Left forelimb (tissue), 1 donor: ENCODE data around the gene RAD23A.
"Not testable (repeated sequence)": the region's sequence is repeated elsewhere in the genome, so short reads cannot be mapped to it uniquely, and the experiment has no call there.

Experiments
- DNase-seq: peaks from one replicate; pipeline ENCODE4 v3.0.0-alpha.2; 2018; ENCODE audit warnings: low spot score

RAD23A gene

DNA sequence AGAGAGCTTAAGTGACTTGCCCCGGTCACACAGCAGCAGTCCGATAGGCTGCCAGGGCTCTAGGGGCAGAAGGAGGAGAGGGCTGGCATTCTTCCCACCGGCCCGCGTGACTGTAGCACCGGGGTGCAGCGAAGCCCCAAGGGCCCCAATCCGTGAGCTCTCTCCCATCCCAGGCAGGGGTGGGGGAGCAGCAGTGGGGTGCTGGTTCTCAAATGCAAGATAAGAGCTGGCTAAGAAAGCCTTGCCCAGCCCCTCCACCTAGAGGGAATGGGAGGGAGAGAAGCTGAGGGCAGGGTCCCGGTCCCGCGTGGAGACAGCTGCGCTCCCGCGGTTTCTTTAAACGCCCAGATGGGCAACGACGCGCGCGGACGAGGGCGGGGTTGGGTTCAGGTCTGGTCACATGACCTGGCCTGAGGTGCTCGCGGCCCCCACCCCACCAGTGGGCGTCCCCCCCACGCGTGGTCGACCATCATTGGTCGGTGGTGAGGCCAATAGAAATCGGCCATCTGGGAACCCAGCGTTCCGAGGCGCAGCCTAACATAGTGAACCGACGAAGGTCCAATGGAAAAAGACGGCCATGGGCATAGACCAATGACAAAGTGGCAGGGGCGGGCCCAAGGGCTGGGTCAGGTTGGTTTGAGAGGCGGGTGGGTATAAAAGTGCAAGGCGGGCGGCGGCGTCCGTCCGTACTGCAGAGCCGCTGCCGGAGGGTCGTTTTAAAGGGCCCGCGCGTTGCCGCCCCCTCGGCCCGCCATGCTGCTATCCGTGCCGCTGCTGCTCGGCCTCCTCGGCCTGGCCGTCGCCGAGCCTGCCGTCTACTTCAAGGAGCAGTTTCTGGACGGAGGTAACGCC, 7.5 kb upstream of the RAD23A start, which contains the start of gene CALR:
Gene CALR, plus strand, starts transcription at position 683 of the 852 bp plus-strand sequence. Its CDS starts 71 bp downstream, at position 754.
- peak; percentile 99 for DNase-seq

DNA sequence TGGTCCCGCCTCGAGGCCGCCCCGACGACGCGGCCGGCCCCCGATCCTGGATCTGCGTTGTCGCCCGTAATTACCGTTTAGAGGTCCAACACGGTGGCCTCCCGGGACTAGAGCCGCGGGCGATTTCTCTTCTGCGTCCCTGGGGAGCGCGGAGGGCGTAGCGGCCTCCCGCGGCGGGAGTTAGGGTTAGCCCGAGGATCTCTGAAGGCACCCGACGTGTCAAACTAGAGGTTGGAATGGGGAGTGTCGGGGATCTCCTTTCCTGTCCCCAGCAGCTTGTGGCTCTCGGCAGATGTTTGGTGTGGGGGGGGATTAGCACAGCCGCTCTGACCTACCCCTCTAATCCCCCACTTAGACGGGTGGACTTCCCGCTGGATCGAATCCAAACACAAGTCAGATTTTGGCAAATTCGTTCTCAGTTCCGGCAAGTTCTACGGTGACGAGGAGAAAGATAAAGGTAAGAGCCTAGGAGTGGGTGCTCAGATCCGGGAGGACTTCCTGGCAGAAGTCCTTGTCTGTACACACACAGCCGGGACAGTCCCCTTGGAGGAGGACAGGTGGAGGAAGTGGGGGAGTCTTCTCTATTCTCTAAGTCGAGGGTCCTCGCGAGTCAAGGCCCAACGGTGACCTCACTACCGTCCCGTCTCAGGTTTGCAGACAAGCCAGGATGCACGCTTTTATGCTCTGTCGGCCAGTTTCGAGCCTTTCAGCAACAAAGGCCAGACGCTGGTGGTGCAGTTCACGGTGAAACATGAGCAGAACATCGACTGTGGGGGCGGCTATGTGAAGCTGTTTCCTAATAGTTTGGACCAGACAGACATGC, 6.7 kb upstream of the RAD23A start:
- DNase-seq = no peak

DNA sequence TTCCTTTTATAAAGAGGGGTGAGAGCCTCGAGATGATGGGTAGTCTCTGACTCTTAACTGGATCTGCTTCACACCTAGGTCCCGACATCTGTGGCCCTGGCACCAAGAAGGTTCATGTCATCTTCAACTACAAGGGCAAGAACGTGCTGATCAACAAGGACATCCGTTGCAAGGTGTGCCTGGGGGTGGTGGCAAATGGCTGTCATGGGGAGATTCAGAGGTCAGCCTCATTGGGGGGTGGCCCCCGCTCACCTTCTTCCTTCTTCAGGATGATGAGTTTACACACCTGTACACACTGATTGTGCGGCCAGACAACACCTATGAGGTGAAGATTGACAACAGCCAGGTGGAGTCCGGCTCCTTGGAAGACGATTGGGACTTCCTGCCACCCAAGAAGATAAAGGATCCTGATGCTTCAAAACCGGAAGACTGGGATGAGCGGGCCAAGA, 5.7 kb upstream of the RAD23A start:
- no peak for DNase-seq

DNA sequence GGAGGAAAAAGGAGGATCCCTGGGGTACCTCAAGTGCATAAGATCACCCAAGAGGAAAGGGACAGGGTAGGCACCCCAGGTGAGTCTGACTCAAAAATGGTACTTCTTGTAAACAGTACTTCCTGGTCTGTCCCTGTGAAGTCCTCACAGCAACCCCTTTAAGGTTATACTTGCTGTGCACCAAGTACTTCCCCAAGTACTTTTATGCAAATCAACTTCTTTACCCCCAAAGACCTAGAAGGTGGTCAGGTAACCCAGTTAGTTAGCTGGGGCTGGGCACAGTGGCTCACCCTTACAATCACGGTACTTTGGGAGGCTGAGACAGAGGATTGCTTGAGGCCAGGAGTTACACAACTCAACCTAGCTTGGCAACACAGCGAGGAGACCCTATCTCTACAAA, 4.8 kb upstream of the RAD23A start:
- no peak for DNase-seq

DNA sequence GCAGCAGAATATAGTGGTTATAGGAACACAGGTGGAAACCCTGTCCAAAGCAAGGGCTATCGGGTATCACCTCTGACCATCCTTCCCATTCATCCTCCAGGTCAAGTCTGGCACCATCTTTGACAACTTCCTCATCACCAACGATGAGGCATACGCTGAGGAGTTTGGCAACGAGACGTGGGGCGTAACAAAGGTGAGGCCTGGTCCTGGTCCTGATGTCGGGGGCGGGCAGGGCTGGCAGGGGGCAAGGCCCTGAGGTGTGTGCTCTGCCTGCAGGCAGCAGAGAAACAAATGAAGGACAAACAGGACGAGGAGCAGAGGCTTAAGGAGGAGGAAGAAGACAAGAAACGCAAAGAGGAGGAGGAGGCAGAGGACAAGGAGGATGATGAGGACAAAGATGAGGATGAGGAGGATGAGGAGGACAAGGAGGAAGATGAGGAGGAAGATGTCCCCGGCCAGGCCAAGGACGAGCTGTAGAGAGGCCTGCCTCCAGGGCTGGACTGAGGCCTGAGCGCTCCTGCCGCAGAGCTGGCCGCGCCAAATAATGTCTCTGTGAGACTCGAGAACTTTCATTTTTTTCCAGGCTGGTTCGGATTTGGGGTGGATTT, 2.1 kb upstream of the RAD23A start:
- no peak for DNase-seq

DNA sequence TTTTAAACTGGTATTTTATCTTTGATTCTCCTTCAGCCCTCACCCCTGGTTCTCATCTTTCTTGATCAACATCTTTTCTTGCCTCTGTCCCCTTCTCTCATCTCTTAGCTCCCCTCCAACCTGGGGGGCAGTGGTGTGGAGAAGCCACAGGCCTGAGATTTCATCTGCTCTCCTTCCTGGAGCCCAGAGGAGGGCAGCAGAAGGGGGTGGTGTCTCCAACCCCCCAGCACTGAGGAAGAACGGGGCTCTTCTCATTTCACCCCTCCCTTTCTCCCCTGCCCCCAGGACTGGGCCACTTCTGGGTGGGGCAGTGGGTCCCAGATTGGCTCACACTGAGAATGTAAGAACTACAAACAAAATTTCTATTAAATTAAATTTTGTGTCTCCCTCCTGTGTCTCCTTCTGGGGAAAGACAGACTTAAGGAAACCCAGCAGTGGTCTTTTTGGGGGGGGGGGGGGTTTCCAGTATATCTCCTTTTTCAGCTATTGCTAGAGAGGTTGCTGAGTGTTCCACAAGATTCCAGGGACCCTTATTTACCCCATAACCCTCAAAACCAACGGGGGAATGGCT, 1.5 kb upstream of the RAD23A start:
- DNase-seq = no peak

DNA sequence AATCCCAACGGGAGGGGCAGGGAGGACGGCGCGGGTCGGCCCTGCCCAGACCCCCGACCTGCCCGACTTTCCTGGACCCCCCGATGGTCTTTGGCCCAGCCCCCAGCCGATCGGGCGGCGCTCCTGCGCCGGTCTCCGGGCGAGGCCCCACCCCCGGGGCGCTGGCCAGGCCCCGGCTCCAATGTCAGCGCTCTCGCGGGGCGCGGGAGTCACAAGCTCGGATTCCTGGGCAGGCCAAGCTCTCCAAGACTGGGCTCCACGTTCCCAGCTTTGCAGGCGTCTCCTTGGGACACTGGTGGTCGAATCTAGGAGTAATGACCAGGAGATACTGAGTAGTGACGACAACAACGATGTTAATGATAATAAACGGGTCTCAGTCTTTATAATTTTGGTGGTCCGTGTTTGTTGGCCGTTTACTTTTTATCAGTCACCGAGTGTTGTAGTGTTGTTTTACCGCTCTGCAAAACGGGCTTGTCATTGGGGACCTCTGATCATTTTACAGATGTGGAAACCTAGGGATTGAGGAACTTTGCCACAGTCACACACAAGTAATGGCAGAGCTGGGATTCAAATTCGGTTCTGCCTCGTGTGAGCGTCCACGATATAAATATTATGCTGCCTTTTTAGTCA, 545 bp downstream of the RAD23A start:
- DNase-seq = peak; percentile 85

DNA sequence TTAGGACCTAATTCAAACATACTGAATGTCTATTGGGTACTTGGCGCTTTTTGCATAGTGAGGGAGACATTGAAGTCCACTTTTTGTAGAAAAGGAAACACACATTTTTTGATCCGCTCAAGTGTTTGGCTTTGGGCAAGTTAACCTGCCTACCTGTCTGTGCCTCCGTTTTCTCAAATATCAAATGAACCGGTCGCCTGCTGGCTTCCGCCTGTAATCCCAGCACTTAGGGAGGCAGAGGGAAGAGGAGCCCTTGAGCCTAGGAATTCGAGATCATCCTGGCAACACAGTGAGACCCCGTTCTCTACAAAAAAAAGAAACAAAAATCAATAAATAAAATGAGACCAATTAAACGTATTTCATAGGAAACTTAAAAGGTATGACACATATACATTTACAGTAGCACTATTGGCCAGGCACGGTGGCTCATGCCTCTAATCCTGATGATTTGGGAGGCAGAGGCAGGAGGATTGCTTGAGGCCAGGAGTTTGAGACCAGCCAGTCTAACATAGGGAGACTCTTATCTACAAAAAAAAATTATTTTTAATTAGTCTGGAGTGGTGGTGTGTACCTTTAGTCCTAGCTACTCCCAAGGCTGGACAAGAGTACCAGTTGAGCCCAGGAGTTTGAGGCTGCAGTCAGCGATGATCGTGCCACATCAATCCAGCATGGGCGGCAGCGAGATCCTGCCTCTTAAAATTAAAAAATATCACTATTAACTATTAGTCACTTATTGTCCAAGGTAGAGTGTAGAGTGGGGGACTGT, 1.3 kb downstream of the RAD23A start:
- DNase-seq = no peak

DNA sequence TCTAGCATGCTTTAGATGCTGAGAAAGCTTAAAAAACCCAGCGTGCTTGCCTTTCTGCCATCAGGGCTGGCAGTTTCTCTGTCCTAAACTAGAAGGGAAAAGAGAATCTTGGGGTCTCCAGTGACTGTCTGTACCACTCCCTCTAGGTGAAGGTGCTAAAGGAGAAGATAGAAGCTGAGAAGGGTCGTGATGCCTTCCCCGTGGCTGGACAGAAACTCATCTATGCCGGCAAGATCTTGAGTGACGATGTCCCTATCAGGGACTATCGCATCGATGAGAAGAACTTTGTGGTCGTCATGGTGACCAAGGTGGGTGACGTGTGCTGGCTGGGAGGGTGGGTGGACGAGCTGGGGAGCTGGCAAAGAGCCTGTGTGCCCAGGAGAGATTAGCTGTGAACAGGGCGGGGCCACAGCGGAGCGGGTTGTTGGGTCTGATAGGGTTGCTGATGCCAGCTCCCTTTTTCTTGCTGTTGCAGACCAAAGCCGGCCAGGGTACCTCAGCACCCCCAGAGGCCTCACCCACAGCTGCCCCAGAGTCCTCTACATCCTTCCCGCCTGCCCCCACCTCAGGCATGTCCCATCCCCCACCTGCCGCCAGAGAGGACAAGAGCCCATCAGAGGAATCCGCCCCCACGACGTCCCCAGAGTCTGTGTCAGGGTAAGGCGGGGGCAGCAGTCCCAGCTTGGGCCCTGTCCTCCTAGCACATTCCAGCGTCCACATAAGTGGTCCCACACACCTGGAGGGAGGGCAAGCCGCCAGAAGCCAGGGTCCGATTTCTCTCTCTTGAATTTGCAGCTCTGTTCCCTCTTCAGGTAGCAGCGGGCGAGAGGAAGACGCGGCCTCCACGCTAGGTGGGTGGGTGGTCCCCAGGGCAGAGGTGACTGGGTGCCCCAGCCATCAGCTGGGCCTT, 2.3 kb downstream of the RAD23A start:
- no peak for DNase-seq

DNA sequence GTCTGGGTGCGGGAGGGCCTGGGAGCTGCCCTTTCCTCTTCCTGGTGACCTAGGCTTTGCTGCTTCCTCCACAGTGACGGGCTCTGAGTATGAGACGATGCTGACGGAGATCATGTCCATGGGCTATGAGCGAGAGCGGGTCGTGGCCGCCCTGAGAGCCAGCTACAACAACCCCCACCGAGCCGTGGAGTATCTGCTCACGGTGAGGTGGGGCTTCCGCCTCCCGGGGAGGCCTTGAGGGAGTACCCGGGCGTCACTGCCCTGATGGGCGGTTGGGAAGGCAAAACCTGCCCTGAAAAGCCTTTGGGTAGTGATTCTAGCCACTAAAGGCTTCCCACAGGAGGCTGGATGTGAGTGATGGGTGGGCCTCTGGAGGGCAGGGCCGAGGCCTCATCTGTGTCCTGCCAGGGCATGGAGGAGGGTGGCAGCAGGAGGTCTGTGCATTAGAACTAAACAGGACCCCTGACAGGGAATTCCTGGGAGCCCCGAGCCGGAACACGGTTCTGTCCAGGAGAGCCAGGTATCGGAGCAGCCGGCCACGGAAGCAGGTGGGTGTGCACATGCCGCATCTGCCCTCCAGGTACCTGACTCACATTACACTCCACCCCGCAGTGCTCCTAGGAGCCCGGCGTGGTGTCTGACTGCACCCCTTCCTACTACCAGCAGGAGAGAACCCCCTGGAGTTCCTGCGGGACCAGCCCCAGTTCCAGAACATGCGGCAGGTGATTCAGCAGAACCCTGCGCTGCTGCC, 3.1 kb downstream of the RAD23A start:
- no peak for DNase-seq

DNA sequence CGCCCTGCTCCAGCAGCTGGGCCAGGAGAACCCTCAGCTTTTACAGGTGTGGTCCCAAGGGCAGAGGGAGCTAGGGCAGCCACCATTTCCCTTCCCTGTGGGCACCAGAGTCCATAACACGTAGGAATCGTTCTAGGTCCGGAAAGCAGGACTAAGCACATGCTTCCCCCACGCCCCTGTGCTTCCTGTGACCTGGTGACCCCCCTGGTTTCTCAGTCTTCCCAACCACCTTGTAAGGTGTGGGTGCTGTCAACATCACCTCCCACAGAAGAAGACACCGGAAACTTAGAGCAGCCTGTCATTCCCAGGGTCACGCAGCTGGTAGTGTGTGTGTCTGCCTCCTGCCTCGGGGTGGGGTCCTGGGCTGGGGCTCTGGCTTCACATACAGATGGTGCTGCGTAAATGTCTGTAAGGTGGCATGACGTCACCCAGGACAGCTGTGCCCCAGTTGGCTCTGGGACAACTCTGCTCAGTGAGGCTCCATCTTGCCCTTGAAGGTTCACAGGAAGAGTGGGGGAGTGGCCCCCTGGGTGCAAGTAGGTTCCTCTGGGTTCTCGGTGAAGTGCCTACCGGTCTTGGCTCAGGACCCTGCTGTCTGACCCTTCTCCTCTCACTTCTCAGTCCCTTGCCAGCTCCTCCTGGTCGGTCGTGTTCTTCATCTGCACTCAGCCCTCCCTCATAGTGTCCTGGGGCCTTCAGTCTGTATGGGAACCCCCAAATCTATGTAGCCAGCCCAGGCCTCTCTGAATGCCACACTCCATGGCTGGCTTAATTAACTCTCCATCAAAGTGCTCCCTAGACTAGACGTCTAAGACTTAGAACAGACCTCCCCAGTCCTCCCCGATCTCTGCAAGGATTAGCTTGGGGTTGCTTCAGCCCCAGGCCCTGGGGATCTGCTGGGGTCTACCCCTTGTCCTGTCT, 4.0 kb downstream of the RAD23A start:
- DNase-seq = no peak

DNA sequence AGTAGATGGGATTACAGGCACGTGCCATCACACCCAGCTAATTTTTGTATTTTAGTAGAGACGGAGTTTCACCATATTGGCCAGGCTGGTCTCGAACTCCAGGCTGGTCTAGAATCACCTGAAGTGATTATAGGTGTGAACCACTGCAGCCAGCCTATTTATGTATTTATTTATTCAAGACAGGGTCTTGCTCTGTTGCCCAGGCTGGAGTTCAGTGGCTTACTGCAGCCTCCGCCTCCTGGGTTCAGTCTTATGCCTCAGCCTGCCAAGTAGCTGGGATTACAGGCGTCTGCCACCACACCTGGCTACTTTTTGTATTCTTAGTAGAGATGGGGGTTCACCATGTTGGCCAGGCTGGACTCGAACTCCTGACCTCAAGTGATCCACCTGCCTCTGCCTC, 6.4 kb downstream of the RAD23A start:
- DNase-seq = not testable (repeated sequence)

DNA sequence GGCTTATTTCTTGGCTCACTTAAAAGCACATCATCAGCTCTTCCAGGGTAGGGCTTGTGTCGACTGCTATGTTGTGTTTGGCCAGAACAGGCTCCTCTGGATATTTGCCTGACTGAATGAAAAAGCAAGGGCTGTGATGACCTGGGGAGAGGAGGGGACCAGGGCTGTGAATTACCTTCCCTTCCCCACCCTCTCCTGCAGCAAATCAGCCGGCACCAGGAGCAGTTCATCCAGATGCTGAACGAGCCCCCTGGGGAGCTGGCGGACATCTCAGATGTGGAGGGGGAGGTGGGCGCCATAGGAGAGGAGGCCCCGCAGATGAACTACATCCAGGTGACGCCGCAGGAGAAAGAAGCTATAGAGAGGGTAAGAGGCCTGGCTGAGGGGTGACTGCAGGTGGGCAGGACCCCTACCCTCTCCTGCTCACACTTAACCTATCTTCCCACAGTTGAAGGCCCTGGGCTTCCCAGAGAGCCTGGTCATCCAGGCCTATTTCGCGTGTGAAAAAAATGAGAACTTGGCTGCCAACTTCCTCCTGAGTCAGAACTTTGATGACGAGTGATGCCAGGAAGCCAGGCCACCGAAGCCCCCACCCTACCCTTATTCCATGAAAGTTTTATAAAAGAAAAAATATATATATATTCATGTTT, 7.0 kb downstream of the RAD23A start:
- no peak for DNase-seq

DNA sequence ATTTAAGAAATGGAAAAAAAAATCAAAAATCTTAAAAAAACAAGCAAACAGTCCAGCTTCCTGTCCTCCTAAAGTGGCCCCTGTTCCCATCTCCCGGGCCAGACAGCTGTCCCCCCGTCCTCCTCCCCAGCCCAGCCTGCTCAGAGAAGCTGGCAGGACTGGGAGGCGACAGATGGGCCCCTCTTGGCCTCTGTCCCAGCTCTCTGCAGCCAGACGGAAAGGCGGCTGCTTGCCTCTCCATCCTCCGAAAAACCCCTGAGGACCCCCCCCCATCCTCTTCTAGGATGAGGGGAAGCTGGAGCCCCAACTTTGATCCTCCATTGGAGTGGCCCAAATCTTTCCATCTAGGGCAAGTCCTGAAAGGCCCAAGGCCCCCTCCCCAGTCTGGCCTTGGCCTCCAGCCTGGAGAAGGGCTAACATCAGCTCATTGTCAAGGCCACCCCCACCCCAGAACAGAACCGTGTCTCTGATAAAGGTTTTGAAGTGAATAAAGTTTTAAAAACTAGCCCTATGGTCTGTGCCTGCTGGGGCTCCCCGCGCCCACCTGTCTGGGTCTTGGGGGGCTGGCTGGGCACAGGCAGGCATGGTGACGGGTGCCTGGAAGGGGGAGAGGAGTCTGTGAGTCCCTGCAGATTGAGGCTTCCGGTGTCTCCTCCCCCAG, 7.6 kb downstream of the RAD23A start:
- DNase-seq = peak; percentile 84

DNA sequence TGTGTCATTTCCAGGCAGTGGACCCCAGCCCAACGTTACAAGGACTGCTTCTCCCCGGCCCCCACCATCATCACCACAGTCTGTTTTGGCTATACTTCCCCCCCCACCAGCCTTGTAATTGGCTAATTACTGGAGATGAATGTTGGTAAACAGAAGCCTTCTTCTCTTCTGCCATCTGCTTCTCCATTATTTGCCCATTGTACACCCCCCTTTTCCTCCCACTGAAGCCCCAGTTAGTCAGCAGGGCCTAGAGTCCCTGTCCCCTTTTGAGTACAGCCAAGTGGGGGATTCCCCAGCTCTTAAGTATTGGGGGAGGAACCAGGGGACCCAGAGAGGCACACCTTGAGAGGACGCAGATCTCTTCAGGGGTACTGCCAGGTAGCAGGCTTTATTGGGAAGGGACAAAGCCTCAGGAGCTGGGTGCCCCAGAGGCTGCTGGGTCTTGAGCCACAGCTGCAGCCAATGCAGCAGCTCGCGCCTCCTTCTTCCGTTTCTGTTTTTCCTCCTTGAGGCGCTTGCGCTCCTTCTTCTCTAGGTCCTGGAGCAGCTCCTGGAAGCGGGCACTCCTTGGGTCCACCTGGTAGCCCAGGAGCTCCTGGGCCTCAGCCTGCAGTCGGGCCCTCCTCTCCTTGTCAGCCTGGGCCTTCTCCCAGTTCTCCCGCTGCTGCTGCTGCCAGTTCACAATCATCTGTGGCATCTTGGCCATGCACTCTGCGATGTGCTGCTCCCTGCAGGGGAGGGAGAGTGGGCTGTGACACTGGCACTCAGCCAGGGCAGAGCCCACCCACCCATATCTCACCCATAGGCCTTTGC, 8.3 kb downstream of the RAD23A start:
- DNase-seq = no peak

DNA sequence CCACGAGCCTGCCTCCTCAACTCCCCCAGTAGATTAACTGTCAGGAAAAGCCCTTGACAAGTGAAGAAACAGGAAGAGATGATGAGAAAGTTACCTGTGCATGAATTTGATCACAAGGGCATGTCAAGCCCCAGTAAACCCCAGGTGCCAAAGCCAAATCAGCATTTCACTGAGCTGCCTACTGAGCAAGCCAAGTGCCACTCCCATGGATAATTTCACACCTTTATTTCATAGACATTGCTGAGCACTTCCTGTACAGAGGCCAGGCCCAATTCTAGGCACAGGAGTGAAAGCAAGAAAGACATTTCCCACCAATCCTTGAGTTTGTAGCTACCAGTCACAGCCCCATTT, 8.9 kb downstream of the RAD23A start:
- DNase-seq = no peak
